GM23338 (cell line): ENCODE results near the gene STXBP5L. TPM values are rescaled to one million over a fixed set of nuclear protein-coding genes. Genes with fewer than 3 reads are reported as not detected.

Experiments
- ATAC-seq: fragments of 200-7000 bp; cut with Tn5 transposase; 3 replicates; pipeline ENCODE4 v1.9.1; 2020
- DNase-seq: peaks from one replicate; pipeline ENCODE4 v3.0.0-alpha.2; 2015; ENCODE audit warnings: low spot score
- H2AFZ ChIP-seq: fragments of 200-600 bp; sonication (generic); 2 replicates; pipeline ENCODE4 v1.8.0; 2016; ENCODE audit warnings: antibody characterized with exemption, mild to moderate bottlenecking, moderate library complexity
- H3F3A ChIP-seq: fragments of 200-600 bp; sonication (generic); replicated peaks from 2 replicates; pipeline ENCODE4 v1.8.0; 2017; ENCODE audit warnings: antibody characterized with exemption, mixed run types, low read depth
- H3K27ac ChIP-seq: fragments of 200-600 bp; sonication (generic); 2 replicates; pipeline ENCODE4 v1.6.1; 2016; ENCODE audit warnings: low read depth
- H3K27me3 ChIP-seq: fragments of 200-600 bp; sonication (generic); 2 replicates; pipeline ENCODE4 v1.8.0; 2016; ENCODE audit warnings: mild to moderate bottlenecking, mixed run types, moderate library complexity; ENCODE audit not compliant: insufficient read depth
- H3K36me3 ChIP-seq: fragments of 200-600 bp; sonication (generic); 2 replicates; pipeline ENCODE4 v1.8.0; 2016; ENCODE audit warnings: mild to moderate bottlenecking; ENCODE audit not compliant: insufficient read depth
- H3K4me1 ChIP-seq: fragments of 200-600 bp; sonication (generic); 2 replicates; pipeline ENCODE4 v1.8.0; 2016; ENCODE audit warnings: mild to moderate bottlenecking, moderate library complexity; ENCODE audit not compliant: insufficient read depth
- H3K4me2 ChIP-seq: fragments of 200-600 bp; sonication (generic); 2 replicates; pipeline ENCODE4 v1.7.1; 2017; ENCODE audit warnings: mixed run types
- H3K4me3 ChIP-seq: fragments of 200-600 bp; sonication (generic); 2 replicates; pipeline ENCODE4 v1.6.1; 2016; ENCODE audit warnings: mixed run types
- H3K79me2 ChIP-seq: fragments of 200-600 bp; sonication (generic); replicated peaks from 2 replicates; pipeline ENCODE4 v1.8.0; 2017; ENCODE audit warnings: mild to moderate bottlenecking; ENCODE audit not compliant: insufficient read depth
- H3K9me2 ChIP-seq: fragments of 200-600 bp; sonication (generic); 2 replicates; pipeline ENCODE4 v1.8.0; 2017; ENCODE audit not compliant: insufficient read depth
- H4K20me1 ChIP-seq: fragments of 200-600 bp; sonication (generic); replicated peaks from 2 replicates; pipeline ENCODE4 v1.8.0; 2017; ENCODE audit warnings: mild to moderate bottlenecking; ENCODE audit not compliant: insufficient read depth
- H3K27ac Mint-ChIP-seq: 2 replicates; pipeline ENCODE4 v1.8.0; 2020; ENCODE audit warnings: inconsistent platforms, mild to moderate bottlenecking, moderate library complexity, mixed read lengths
- H3K27me3 Mint-ChIP-seq: 3 replicates; pipeline ENCODE4 v1.8.0; 2022; ENCODE audit warnings: low read depth, mild to moderate bottlenecking, moderate library complexity, mixed read lengths, inconsistent platforms; ENCODE audit not compliant: insufficient read depth, poor library complexity
- H3K36me3 Mint-ChIP-seq: 3 replicates; pipeline ENCODE4 v1.8.0; 2021; ENCODE audit warnings: low read depth, mild to moderate bottlenecking, inconsistent platforms, moderate library complexity, mixed read lengths
- H3K4me1 Mint-ChIP-seq: 3 replicates; pipeline ENCODE4 v1.8.0; 2020; ENCODE audit warnings: mild to moderate bottlenecking, inconsistent platforms, mixed read lengths
- H3K4me3 Mint-ChIP-seq: 3 replicates; pipeline ENCODE4 v1.8.0; 2021; ENCODE audit warnings: moderate library complexity, mild to moderate bottlenecking, inconsistent platforms, mixed read lengths
- H3K9me3 Mint-ChIP-seq: 3 replicates; pipeline ENCODE4 v1.8.0; 2020; ENCODE audit warnings: moderate library complexity, mild to moderate bottlenecking, inconsistent platforms, mixed read lengths
- CREB1 ChIP-seq: fragments of 250-450 bp; sonication (Bioruptor Pico); IDR thresholded peaks from 2 replicates; pipeline ENCODE4 v1.5.0; 2020; ENCODE audit warnings: low read depth, mild to moderate bottlenecking, moderate library complexity
- CTCF ChIP-seq, 2 experiments: fragments of 200-600 bp in 1 of 2; sonication (generic) in 1 of 2; conservative IDR thresholded peaks; 2 replicates each; pipeline versions ENCODE4 v1.5.1 to v1.6.1; 2016 to 2017; ENCODE audit warnings: antibody characterized with exemption in 2 of 2, low read depth in 2 of 2, mild to moderate bottlenecking in 2 of 2, moderate library complexity in 1 of 2
- ETS1 ChIP-seq: IDR thresholded peaks from 2 replicates; pipeline ENCODE4 v1.6.1; 2016; ENCODE audit warnings: antibody characterized with exemption
- EZH2 ChIP-seq: fragments of 200-600 bp; sonication (generic); IDR thresholded peaks from one replicate; pipeline ENCODE4 v1.8.0; 2017; ENCODE audit warnings: antibody characterized with exemption, mild to moderate bottlenecking, low read depth; ENCODE audit not compliant: unreplicated experiment
- EZH2phosphoT487 ChIP-seq: fragments of 200-600 bp; sonication (generic); IDR thresholded peaks from one replicate; pipeline ENCODE4 v1.8.1; 2018; ENCODE audit warnings: antibody characterized with exemption; ENCODE audit not compliant: unreplicated experiment
- JUNB ChIP-seq: IDR thresholded peaks from one replicate; pipeline ENCODE4 v1.6.1; 2016; ENCODE audit warnings: antibody characterized with exemption; ENCODE audit not compliant: unreplicated experiment
- NANOG ChIP-seq: IDR thresholded peaks from 2 replicates; pipeline ENCODE4 v1.6.1; 2016; ENCODE audit warnings: antibody characterized with exemption, borderline replicate concordance
- POLR2AphosphoS5 ChIP-seq: IDR thresholded peaks from 2 replicates; pipeline ENCODE4 v1.6.1; 2016; ENCODE audit warnings: antibody characterized with exemption, low read depth
- REST ChIP-seq: IDR thresholded peaks from one replicate; pipeline ENCODE4 v1.6.1; 2018; ENCODE audit warnings: antibody characterized with exemption; ENCODE audit not compliant: unreplicated experiment
- STAT1 ChIP-seq: IDR thresholded peaks from one replicate; pipeline ENCODE4 v1.6.1; 2016; ENCODE audit warnings: antibody characterized with exemption; ENCODE audit not compliant: unreplicated experiment
- ZNF114 ChIP-seq: fragments of 250-450 bp; sonication (Bioruptor Pico); IDR thresholded peaks from 2 replicates; pipeline ENCODE4 v1.5.0; 2020; ENCODE audit warnings: mild to moderate bottlenecking, moderate library complexity
- ZNF331 ChIP-seq: fragments of 250-450 bp; sonication (Bioruptor Pico); IDR thresholded peaks from 2 replicates; pipeline ENCODE4 v1.5.0; 2020; ENCODE audit warnings: low read depth, mild to moderate bottlenecking, moderate library complexity
- ZNF462 ChIP-seq: fragments of 250-450 bp; sonication (Bioruptor Pico); IDR thresholded peaks from 2 replicates; pipeline ENCODE4 v1.5.0; 2020; ENCODE audit warnings: mild to moderate bottlenecking, moderate library complexity
- polyA plus RNA-seq: library from polyadenylated mRNA; unstranded; fragments of >200 nt; fragmentation: Nextera tagmentation; extraction: Ambion mirVana; gene quantifications from 2 replicates; pipeline ENCODE4 v1.2.1, GENCODE V29; 2016
- total RNA-seq: library from RNA; depleted of rRNA; stranded (reverse); fragments of >200 nt; shearing (Covaris generic); gene quantifications from 2 replicates; pipeline ENCODE4 v1.2.3, GENCODE V29; 2014

The STXBP5L gene
- total and polyA plus RNA-seq, 2 experiments from 2014 or later, result 4.2 to 6.0 TPM

- Histone ChIP-seq H2AFZ (no peak overlapping the region), H3K4me1 (no peaks in the 10 kb centered on the region), H4K20me1 (no peaks in the 10 kb centered on the region), H3K27ac (no peak overlapping the region), H3F3A (no peaks in the 10 kb centered on the region), H3K9me2 (no peaks in the 10 kb centered on the region), H3K27me3 (no peaks in the 10 kb centered on the region), H3K36me3 (peaks cover 22% of the 10 kb centered on the region; the same call in 1 of the 2 replicates), H3K4me3 (no peak overlapping the region), H3K4me2 (no peak overlapping the region), H3K79me2 (no peaks in the 10 kb centered on the region)
- DNase-seq (no peak), ATAC-seq (no peak)
- no peaks in the 10 kb centered on the region for H3K9me3 Mint-ChIP-seq
- peaks cover under 1% of the 10 kb centered on the region; the same call in 1 of the 3 replicates for H3K4me1 Mint-ChIP-seq
- H3K27me3 Mint-ChIP-seq, result no peaks in the 10 kb centered on the region
- no peak overlapping the region for H3K4me3 Mint-ChIP-seq
- no peak for TF ChIP-seq POLR2AphosphoS5
- TF ChIP-seq JUNB, result no peak
- TF ChIP-seq EZH2phosphoT487, result no peak
- TF ChIP-seq CREB1, result no peak
- TF ChIP-seq EZH2, result no peak
- no peak for TF ChIP-seq ZNF462 (CRISPR knock-in tag)
- no peak for TF ChIP-seq STAT1
- no peak for TF ChIP-seq REST
- no peak for TF ChIP-seq CTCF (conservative IDR thresholded peaks at IDR 0.05; ENCODE audit: low read depth in 2 of 2)
- TF ChIP-seq NANOG, result no peak
- TF ChIP-seq ZNF114 (CRISPR knock-in tag), result no peak
- no peak for TF ChIP-seq ZNF331
- no peak for TF ChIP-seq ETS1
- H3K36me3 Mint-ChIP-seq, result peaks cover 48% of the 10 kb centered on the region
- H3K27ac Mint-ChIP-seq, result no peak overlapping the region
These were observed 522.7 kb downstream of the STXBP5L start for GRCh38 chr3:121430664-121431215.
